Measurements from ENCODE around the gene RNF38. TPM values are rescaled to one million over a fixed set of nuclear protein-coding genes. Genes with fewer than 3 reads are reported as not detected.

Gene RNF38
- total and polyA plus RNA-seq, 2 experiments from 2014 or later: 13.7 to 61.9 TPM

DNA sequence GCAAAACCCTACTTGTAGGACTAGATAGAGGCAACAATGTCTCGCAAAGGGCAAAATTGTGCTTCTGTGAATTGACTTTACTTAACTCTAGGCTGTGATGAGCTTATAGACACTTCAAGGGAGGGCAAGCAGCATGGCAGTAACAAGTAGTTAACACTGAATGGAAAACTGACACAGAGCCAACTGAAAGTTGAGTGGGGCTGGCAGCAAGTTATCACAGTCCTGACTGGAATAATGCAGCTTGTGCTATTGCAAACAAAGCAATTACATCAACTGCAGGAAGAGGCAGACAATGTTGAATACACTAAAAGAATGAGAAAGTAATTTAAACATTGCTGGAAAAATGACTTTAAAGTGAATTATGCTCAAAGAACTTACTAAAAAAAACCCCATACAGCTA lies 62.2 kb downstream of the RNF38 start:
- no peaks in the 10 kb centered on the region for H3K4me1 ChIP-seq (ENCODE audit: insufficient read depth)
- no peak for ATAC-seq
- Mint-ChIP-seq H3K4me1 (no peaks in the 10 kb centered on the region), H3K36me3 (ENCODE audit: low read depth) (peaks cover 59% of the 10 kb centered on the region), H3K9me3 (no peaks in the 10 kb centered on the region), H3K27ac (no peak overlapping the region), H3K4me3 (no peak overlapping the region), H3K27me3 (ENCODE audit: insufficient read depth, low read depth, poor library complexity) (peaks cover 4% of the 10 kb centered on the region)
- H3K27ac ChIP-seq (ENCODE audit: low read depth): no peak overlapping the region
- H2AFZ ChIP-seq: no peak overlapping the region
- peaks cover 7% of the 10 kb centered on the region for H4K20me1 ChIP-seq (replicated peaks; ENCODE audit: insufficient read depth)
- TF ChIP-seq ZNF114 (CRISPR knock-in tag; IDR thresholded peaks at IDR 0.05) (no peak), ETS1 (IDR thresholded peaks at IDR 0.05) (no peak), JUNB (IDR thresholded peaks at IDR 0.05; ENCODE audit: unreplicated experiment) (no peak), EZH2 (IDR thresholded peaks at IDR 0.05; ENCODE audit: low read depth, unreplicated experiment) (no peak), EZH2phosphoT487 (IDR thresholded peaks at IDR 0.05; ENCODE audit: unreplicated experiment) (no peak), CREB1 (CRISPR knock-in tag; IDR thresholded peaks at IDR 0.05; ENCODE audit: low read depth) (no peak), STAT1 (IDR thresholded peaks at IDR 0.05; ENCODE audit: unreplicated experiment) (no peak), REST (IDR thresholded peaks at IDR 0.05; ENCODE audit: unreplicated experiment) (no peak), POLR2AphosphoS5 (IDR thresholded peaks at IDR 0.05; ENCODE audit: low read depth) (no peak), ZNF331 (CRISPR knock-in tag; IDR thresholded peaks at IDR 0.05; ENCODE audit: low read depth) (no peak), NANOG (IDR thresholded peaks at IDR 0.05; ENCODE audit: borderline replicate concordance) (no peak)
- TF ChIP-seq, protein P1, sequence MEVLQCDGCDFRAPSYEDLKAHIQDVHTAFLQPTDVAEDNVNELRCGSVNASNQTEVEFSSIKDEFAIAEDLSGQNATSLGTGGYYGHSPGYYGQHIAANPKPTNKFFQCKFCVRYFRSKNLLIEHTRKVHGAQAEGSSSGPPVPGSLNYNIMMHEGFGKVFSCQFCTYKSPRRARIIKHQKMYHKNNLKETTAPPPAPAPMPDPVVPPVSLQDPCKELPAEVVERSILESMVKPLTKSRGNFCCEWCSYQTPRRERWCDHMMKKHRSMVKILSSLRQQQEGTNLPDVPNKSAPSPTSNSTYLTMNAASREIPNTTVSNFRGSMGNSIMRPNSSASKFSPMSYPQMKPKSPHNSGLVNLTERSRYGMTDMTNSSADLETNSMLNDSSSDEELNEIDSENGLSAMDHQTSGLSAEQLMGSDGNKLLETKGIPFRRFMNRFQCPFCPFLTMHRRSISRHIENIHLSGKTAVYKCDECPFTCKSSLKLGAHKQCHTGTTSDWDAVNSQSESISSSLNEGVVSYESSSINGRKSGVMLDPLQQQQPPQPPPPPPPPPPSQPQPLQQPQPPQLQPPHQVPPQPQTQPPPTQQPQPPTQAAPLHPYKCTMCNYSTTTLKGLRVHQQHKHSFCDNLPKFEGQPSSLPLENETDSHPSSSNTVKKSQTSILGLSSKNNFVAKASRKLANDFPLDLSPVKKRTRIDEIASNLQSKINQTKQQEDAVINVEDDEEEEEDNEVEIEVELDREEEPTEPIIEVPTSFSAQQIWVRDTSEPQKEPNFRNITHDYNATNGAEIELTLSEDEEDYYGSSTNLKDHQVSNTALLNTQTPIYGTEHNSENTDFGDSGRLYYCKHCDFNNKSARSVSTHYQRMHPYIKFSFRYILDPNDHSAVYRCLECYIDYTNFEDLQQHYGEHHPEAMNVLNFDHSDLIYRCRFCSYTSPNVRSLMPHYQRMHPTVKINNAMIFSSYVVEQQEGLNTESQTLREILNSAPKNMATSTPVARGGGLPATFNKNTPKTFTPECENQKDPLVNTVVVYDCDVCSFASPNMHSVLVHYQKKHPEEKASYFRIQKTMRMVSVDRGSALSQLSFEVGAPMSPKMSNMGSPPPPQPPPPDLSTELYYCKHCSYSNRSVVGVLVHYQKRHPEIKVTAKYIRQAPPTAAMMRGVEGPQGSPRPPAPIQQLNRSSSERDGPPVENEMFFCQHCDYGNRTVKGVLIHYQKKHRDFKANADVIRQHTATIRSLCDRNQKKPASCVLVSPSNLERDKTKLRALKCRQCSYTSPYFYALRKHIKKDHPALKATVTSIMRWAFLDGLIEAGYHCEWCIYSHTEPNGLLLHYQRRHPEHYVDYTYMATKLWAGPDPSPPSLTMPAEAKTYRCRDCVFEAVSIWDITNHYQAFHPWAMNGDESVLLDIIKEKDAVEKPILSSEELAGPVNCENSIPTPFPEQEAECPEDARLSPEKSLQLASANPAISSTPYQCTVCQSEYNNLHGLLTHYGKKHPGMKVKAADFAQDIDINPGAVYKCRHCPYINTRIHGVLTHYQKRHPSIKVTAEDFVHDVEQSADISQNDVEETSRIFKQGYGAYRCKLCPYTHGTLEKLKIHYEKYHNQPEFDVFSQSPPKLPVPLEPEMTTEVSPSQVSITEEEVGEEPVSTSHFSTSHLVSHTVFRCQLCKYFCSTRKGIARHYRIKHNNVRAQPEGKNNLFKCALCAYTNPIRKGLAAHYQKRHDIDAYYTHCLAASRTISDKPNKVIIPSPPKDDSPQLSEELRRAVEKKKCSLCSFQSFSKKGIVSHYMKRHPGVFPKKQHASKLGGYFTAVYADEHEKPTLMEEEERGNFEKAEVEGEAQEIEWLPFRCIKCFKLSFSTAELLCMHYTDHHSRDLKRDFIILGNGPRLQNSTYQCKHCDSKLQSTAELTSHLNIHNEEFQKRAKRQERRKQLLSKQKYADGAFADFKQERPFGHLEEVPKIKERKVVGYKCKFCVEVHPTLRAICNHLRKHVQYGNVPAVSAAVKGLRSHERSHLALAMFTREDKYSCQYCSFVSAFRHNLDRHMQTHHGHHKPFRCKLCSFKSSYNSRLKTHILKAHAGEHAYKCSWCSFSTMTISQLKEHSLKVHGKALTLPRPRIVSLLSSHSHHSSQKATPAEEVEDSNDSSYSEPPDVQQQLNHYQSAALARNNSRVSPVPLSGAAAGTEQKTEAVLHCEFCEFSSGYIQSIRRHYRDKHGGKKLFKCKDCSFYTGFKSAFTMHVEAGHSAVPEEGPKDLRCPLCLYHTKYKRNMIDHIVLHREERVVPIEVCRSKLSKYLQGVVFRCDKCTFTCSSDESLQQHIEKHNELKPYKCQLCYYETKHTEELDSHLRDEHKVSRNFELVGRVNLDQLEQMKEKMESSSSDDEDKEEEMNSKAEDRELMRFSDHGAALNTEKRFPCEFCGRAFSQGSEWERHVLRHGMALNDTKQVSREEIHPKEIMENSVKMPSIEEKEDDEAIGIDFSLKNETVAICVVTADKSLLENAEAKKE (CRISPR knock-in tag; IDR thresholded peaks at IDR 0.05): no peak
- TF ChIP-seq, protein P2, sequence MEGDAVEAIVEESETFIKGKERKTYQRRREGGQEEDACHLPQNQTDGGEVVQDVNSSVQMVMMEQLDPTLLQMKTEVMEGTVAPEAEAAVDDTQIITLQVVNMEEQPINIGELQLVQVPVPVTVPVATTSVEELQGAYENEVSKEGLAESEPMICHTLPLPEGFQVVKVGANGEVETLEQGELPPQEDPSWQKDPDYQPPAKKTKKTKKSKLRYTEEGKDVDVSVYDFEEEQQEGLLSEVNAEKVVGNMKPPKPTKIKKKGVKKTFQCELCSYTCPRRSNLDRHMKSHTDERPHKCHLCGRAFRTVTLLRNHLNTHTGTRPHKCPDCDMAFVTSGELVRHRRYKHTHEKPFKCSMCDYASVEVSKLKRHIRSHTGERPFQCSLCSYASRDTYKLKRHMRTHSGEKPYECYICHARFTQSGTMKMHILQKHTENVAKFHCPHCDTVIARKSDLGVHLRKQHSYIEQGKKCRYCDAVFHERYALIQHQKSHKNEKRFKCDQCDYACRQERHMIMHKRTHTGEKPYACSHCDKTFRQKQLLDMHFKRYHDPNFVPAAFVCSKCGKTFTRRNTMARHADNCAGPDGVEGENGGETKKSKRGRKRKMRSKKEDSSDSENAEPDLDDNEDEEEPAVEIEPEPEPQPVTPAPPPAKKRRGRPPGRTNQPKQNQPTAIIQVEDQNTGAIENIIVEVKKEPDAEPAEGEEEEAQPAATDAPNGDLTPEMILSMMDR (conservative IDR thresholded peaks at IDR 0.05; ENCODE audit: low read depth in 2 of 2): no peak
- no peak overlapping the region for H3K4me3 ChIP-seq
- H3K9me2 ChIP-seq (ENCODE audit: insufficient read depth): no peaks in the 10 kb centered on the region
- H3F3A ChIP-seq (replicated peaks; ENCODE audit: low read depth): no peaks in the 10 kb centered on the region
- no peaks in the 10 kb centered on the region for H3K79me2 ChIP-seq (replicated peaks; ENCODE audit: insufficient read depth)
- peaks cover 31% of the 10 kb centered on the region for H3K36me3 ChIP-seq (ENCODE audit: insufficient read depth)
- no peaks in the 10 kb centered on the region for H3K27me3 ChIP-seq (ENCODE audit: insufficient read depth)
- DNase-seq (ENCODE audit: low spot score): no peak
- H3K4me2 ChIP-seq: no peak overlapping the region

Data from GM23338 (cell line).